KMS-11 (cell line): Measurements from ENCODE around the gene MAS1.
A peak's percentile ranks its signal among the peaks of the same experiment; 100 is the strongest.
"Not testable (repeated sequence)": the region's sequence is repeated elsewhere in the genome, so short reads cannot be mapped to it uniquely, and the experiment has no call there.

Source experiments
- H2AFZ ChIP-seq: fragments of 200-600 bp; sonication (generic); 2 replicates; pipeline ENCODE4 v1.6.1; 2016; ENCODE audit warnings: antibody characterized with exemption, mixed run types, low read depth
- H3K27ac ChIP-seq: fragments of 200-600 bp; sonication (generic); 2 replicates; pipeline ENCODE4 v1.6.1; 2016; ENCODE audit warnings: mild to moderate bottlenecking, mixed run types
- H3K27me3 ChIP-seq: fragments of 200-600 bp; sonication (generic); 2 replicates; pipeline ENCODE4 v1.6.1; 2017; ENCODE audit warnings: mild to moderate bottlenecking, low read depth, mixed run types, moderate library complexity; ENCODE audit not compliant: insufficient read depth
- H3K36me3 ChIP-seq: fragments of 200-600 bp; sonication (generic); 2 replicates; pipeline ENCODE4 v1.6.1; 2017; ENCODE audit warnings: mild to moderate bottlenecking, mixed run types; ENCODE audit not compliant: insufficient read depth
- H3K4me1 ChIP-seq: fragments of 200-600 bp; sonication (generic); 2 replicates; pipeline ENCODE4 v1.6.1; 2016; ENCODE audit warnings: mild to moderate bottlenecking, low read depth, mixed run types; ENCODE audit not compliant: poor library complexity, severe bottlenecking
- H3K4me2 ChIP-seq: fragments of 200-600 bp; sonication (generic); 2 replicates; pipeline ENCODE4 v1.7.0; 2016; ENCODE audit warnings: mild to moderate bottlenecking, mixed run types
- H3K4me3 ChIP-seq: fragments of 200-600 bp; sonication (generic); IDR thresholded peaks from 2 replicates; pipeline ENCODE4 v1.6.1; 2017; ENCODE audit warnings: low read depth, low read length, mixed read lengths; ENCODE audit not compliant: insufficient read depth
- H3K79me2 ChIP-seq: fragments of 200-600 bp; sonication (generic); 2 replicates; pipeline ENCODE4 v1.6.1; 2016; ENCODE audit warnings: low read depth, mixed run types; ENCODE audit not compliant: insufficient read depth
- H3K9ac ChIP-seq: fragments of 200-600 bp; sonication (generic); 2 replicates; pipeline ENCODE4 v1.6.1; 2016; ENCODE audit warnings: mild to moderate bottlenecking, mixed run types
- H4K20me1 ChIP-seq: fragments of 200-600 bp; sonication (generic); 2 replicates; pipeline ENCODE4 v1.6.1; 2016; ENCODE audit warnings: mild to moderate bottlenecking, mixed run types; ENCODE audit not compliant: insufficient read depth
- TF ChIP-seq, protein P1 (sequence below): fragments of 200-600 bp; sonication (generic); conservative IDR thresholded peaks from 2 replicates; pipeline ENCODE4 v1.6.1; 2017; ENCODE audit warnings: low read depth, mild to moderate bottlenecking, antibody characterized with exemption, low read length, moderate library complexity, mixed read lengths

MAS1 gene

DNA sequence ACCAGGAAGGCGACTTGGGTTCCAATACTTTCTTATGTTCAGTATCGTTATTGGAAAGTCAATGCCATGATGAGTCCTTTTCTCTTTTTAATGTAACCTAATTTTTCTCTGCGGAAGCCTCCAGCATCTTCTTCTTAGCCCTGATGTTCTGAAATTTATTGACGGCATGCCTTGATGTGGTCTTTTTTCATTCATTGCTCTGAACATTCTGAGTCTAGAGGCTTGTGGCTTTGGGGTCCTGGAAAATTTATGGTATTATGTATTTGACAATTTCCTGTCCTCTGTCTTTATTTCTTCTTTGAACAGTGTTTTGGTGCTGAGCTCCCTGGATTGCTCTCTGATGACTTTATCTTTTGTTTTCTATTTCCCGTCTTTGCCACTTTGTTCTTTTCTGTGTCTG is 28.7 kb upstream of the MAS1 start:
- no peaks in the 10 kb centered on the region for H3K36me3 ChIP-seq
- TF ChIP-seq, protein P1, sequence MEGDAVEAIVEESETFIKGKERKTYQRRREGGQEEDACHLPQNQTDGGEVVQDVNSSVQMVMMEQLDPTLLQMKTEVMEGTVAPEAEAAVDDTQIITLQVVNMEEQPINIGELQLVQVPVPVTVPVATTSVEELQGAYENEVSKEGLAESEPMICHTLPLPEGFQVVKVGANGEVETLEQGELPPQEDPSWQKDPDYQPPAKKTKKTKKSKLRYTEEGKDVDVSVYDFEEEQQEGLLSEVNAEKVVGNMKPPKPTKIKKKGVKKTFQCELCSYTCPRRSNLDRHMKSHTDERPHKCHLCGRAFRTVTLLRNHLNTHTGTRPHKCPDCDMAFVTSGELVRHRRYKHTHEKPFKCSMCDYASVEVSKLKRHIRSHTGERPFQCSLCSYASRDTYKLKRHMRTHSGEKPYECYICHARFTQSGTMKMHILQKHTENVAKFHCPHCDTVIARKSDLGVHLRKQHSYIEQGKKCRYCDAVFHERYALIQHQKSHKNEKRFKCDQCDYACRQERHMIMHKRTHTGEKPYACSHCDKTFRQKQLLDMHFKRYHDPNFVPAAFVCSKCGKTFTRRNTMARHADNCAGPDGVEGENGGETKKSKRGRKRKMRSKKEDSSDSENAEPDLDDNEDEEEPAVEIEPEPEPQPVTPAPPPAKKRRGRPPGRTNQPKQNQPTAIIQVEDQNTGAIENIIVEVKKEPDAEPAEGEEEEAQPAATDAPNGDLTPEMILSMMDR = no peak
- no peak overlapping the region for H3K4me3 ChIP-seq
- no peak overlapping the region for H2AFZ ChIP-seq
- H3K9ac ChIP-seq = no peak overlapping the region
- H3K4me1 ChIP-seq = no peaks in the 10 kb centered on the region
- H3K4me2 ChIP-seq = no peak overlapping the region
- H4K20me1 ChIP-seq = no peaks in the 10 kb centered on the region
- no peaks in the 10 kb centered on the region for H3K79me2 ChIP-seq
- no peaks in the 10 kb centered on the region for H3K27me3 ChIP-seq
- H3K27ac ChIP-seq = no peak overlapping the region

DNA sequence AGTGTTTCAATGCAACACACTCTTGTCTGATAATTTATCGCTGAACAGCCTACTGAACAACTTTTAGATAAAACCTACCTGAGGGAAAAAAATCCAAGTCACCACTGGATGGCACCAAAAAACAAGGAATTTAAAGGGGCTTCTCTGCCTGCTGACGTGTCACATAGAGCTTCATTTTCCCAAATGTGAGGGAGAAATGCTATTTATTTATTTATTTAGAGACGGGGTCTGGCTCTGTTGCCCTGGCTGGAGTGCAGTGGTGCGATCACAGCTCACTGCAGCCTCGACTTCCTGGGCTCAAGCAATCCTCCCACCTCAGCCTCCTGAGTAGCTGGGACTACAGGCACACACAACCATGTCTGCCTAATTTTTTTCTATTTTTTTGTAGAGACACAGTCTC is 27.4 kb upstream of the MAS1 start:
- not testable (repeated sequence) for H3K4me2 ChIP-seq, H3K4me1 ChIP-seq, H3K9ac ChIP-seq, H3K27ac ChIP-seq, H3K36me3 ChIP-seq, H3K4me3 ChIP-seq, H3K79me2 ChIP-seq, H3K27me3 ChIP-seq, H4K20me1 ChIP-seq
- TF ChIP-seq, protein P1 = 0 out of 2 replicates have a peak, but pooled peaks have one; percentile 30
- peak overlapping the region; percentile 21; the same call in 1 of the 2 replicates for H2AFZ ChIP-seq

DNA sequence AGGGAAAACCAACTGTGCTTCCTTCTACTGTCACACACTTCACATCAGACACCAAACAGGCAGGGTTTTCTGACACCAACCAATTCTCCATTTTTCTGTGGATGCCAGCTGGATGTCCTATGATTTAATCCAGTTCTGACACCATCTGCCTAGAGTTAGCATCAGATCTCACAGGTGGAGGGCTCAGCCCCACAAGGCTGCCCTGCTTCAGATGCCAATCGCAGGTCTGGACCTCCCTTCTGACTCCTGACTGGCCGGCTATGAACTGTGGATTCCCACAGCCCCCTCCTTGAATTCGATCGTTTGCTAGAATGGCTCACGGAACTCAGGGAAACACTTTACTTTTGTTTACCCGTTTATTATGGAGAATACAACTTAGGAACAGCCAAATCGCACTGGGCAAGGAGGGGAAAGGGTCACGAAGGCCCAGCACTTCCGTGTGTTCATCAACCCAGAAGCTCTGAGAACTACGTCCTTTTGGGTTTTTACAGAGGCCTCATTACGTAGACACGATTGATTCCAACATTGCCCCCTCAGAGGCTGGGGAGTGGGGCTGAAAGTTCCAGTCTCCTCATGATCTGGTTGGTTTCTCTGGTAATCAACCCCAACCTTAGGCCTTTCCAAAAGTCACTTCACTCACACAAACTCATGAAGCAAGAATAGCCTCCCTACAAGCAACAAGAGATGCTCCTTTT is 25.4 kb upstream of the MAS1 start:
- no peaks in the 10 kb centered on the region for H4K20me1 ChIP-seq
- no peak overlapping the region for H3K4me2 ChIP-seq
- no peak overlapping the region for H3K9ac ChIP-seq
- H3K4me3 ChIP-seq = no peak overlapping the region
- no peaks in the 10 kb centered on the region for H3K36me3 ChIP-seq
- no peak overlapping the region for H3K27ac ChIP-seq
- H3K27me3 ChIP-seq = no peaks in the 10 kb centered on the region
- no peak overlapping the region for H2AFZ ChIP-seq
- H3K79me2 ChIP-seq = no peaks in the 10 kb centered on the region
- TF ChIP-seq, protein P1 = no peak
- H3K4me1 ChIP-seq = no peaks in the 10 kb centered on the region

DNA sequence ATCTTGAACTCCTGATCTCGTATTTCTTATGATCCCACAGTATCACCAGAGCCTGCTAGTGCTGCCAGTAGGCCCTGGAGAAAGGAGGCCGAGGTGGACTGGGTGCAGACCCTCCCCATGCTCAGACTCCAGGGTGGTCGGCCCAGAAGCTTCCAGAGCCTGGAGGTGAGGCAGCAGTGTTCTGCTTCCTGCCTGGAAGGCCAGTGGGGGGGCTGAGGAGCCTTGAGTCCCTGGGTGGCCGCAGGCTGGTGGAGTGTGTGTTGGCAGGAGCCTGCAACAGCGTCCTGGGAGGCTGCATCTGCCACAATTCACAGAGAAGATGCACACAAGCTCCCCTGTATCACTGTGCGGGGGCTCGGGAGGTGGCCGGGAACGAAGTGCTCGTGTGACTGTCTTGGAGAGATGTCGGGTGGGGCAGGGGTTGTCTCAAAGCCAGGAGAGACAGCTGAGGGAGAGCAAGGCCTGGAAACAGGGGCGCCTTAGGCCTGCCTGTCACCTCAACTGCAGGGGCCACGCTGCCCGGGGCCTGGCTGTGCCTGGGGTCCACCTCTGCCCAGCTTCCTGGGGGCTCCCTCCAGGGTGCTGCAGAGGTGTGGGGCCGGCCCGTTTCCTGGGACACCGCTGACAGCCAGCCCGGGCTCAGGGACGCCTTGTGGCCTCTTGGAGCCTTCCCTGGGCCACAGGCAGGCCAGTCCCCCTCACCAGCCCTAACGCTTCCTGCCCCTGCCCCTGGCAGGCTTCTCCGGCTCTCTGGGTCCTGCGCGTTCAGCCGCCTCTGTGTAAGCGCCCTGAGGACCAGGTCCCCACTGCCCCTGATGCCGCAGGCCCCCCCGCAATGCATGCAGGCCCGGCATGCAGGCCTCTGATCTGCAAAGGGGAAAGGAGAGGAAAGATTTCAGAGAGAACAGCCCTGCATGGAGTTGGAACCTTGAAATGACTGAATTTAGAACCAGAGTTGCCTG is 24.2 kb upstream of the MAS1 start:
- Histone ChIP-seq H3K4me3 (no peak overlapping the region), H3K9ac (no peak overlapping the region), H3K27me3 (no peaks in the 10 kb centered on the region), H3K4me2 (no peak overlapping the region), H3K27ac (no peak overlapping the region), H4K20me1 (no peaks in the 10 kb centered on the region), H3K79me2 (no peaks in the 10 kb centered on the region), H3K4me1 (no peaks in the 10 kb centered on the region), H3K36me3 (no peaks in the 10 kb centered on the region), H2AFZ (no peak overlapping the region)
- TF ChIP-seq, protein P1 = no peak
